H9 (cell line): ENCODE measurements around the gene SOHLH2. TPM values are rescaled to one million over a fixed set of nuclear protein-coding genes. Genes with fewer than 3 reads are reported as not detected.

Source experiments
- DNase-seq: peaks from one replicate; pipeline ENCODE4 v3.0.0-alpha.2; 2017
- H2AFZ ChIP-seq: one replicate; pipeline ENCODE4 v1.6.1; 2013; ENCODE audit warnings: mild to moderate bottlenecking, low read length, control low read depth, moderate library complexity
- H2AK5ac ChIP-seq: 2 replicates; pipeline ENCODE4 v1.6.1; 2013; ENCODE audit warnings: low read length, control low read depth, mixed read lengths; ENCODE audit not compliant: insufficient read length
- H2BK120ac ChIP-seq: one replicate; pipeline ENCODE4 v1.6.1; 2013; ENCODE audit warnings: low read depth, mild to moderate bottlenecking, low read length, control low read depth, inconsistent platforms; ENCODE audit not compliant: poor library complexity, severe bottlenecking
- H2BK12ac ChIP-seq: 2 replicates; pipeline ENCODE4 v1.6.1; 2013; ENCODE audit warnings: low read length, control low read depth, mixed read lengths, low read depth; ENCODE audit not compliant: insufficient read length
- H2BK15ac ChIP-seq: 2 replicates; pipeline ENCODE4 v1.6.1; 2013; ENCODE audit warnings: low read depth, low read length, control low read depth
- H2BK20ac ChIP-seq: one replicate; pipeline ENCODE4 v1.6.1; 2013; ENCODE audit warnings: low read depth, mild to moderate bottlenecking, low read length, control low read depth, inconsistent platforms; ENCODE audit not compliant: poor library complexity, severe bottlenecking
- H2BK5ac ChIP-seq: 2 replicates; pipeline ENCODE4 v1.6.1; 2013; ENCODE audit warnings: low read length, control low read depth, mixed read lengths; ENCODE audit not compliant: insufficient read length
- H3K14ac ChIP-seq: 2 replicates; pipeline ENCODE4 v1.6.1; 2013; ENCODE audit warnings: low read length, control low read depth; ENCODE audit not compliant: insufficient read depth
- H3K18ac ChIP-seq: 2 replicates; pipeline ENCODE4 v1.6.1; 2013; ENCODE audit warnings: low read depth, mild to moderate bottlenecking, mixed read lengths, low read length, control low read depth; ENCODE audit not compliant: insufficient read length
- H3K23ac ChIP-seq: 2 replicates; pipeline ENCODE4 v1.6.1; 2013; ENCODE audit warnings: low read length, control low read depth, mixed read lengths, low read depth; ENCODE audit not compliant: insufficient read length
- H3K23me2 ChIP-seq: 2 replicates; pipeline ENCODE4 v1.6.1; 2013; ENCODE audit warnings: low read depth, mild to moderate bottlenecking, mixed read lengths, low read length, control low read depth; ENCODE audit not compliant: insufficient read length, poor library complexity, severe bottlenecking
- H3K27ac ChIP-seq: 2 replicates; pipeline ENCODE4 v1.5.1; 2013; ENCODE audit warnings: low read length, control low read depth, mixed read lengths, low read depth; ENCODE audit not compliant: insufficient read length
- H3K27me3 ChIP-seq: 2 replicates; pipeline ENCODE4 v1.6.1; 2013; ENCODE audit warnings: low read length, control low read depth, inconsistent platforms; ENCODE audit not compliant: insufficient read depth
- H3K4ac ChIP-seq: 2 replicates; pipeline ENCODE4 v1.6.1; 2013; ENCODE audit warnings: low read depth, mild to moderate bottlenecking, control low read depth, inconsistent platforms, low read length, moderate library complexity
- H3K4me1 ChIP-seq: 2 replicates; pipeline ENCODE4 v1.6.1; 2013; ENCODE audit warnings: low read length, control low read depth, inconsistent platforms; ENCODE audit not compliant: insufficient read depth
- H3K4me2 ChIP-seq: 2 replicates; pipeline ENCODE4 v1.6.1; 2013; ENCODE audit warnings: low read length, control low read depth, mixed read lengths; ENCODE audit not compliant: insufficient read length, insufficient read depth
- H3K56ac ChIP-seq: 2 replicates; pipeline ENCODE4 v1.6.1; 2013; ENCODE audit warnings: low read depth, mild to moderate bottlenecking, mixed read lengths, low read length, control low read depth; ENCODE audit not compliant: insufficient read length
- H3K79me1 ChIP-seq: 2 replicates; pipeline ENCODE4 v1.6.1; 2013; ENCODE audit warnings: low read depth, mild to moderate bottlenecking, moderate library complexity, low read length, control low read depth, inconsistent platforms; ENCODE audit not compliant: insufficient read depth, poor library complexity, severe bottlenecking
- H3K79me2 ChIP-seq: 2 replicates; pipeline ENCODE4 v1.6.1; 2013; ENCODE audit warnings: low read length, control low read depth, inconsistent platforms; ENCODE audit not compliant: insufficient read depth
- H3K9ac ChIP-seq: 2 replicates; pipeline ENCODE4 v1.6.1; 2013; ENCODE audit warnings: low read length, control low read depth, mixed read lengths; ENCODE audit not compliant: insufficient read length; ENCODE audit errors: extremely low read depth
- H3K9me3 ChIP-seq: one replicate; pipeline ENCODE4 v1.6.1; 2013; ENCODE audit warnings: low read depth, low read length, inconsistent platforms; ENCODE audit not compliant: control insufficient read depth
- H3T11ph ChIP-seq: one replicate; pipeline ENCODE4 v1.6.1; 2013; ENCODE audit warnings: mild to moderate bottlenecking, low read length, control low read depth, inconsistent platforms
- H4K20me1 ChIP-seq: one replicate; pipeline ENCODE4 v1.6.1; 2013; ENCODE audit not compliant: control insufficient read depth, insufficient read length, insufficient read depth
- H4K5ac ChIP-seq: 2 replicates; pipeline ENCODE4 v1.6.1; 2013; ENCODE audit warnings: low read depth, mild to moderate bottlenecking, mixed read lengths, low read length, control low read depth; ENCODE audit not compliant: insufficient read length
- H4K8ac ChIP-seq: replicated peaks from 2 replicates; pipeline ENCODE4 v1.6.1; 2013; ENCODE audit warnings: low read length, control low read depth, mixed read lengths, low read depth; ENCODE audit not compliant: insufficient read length
- H4K91ac ChIP-seq: 2 replicates; pipeline ENCODE4 v1.6.1; 2013; ENCODE audit warnings: low read depth, mild to moderate bottlenecking, moderate library complexity, mixed read lengths, low read length, control low read depth; ENCODE audit not compliant: insufficient read length
- H3K27ac Mint-ChIP-seq, 3 experiments: 2 replicates in 2 of 3; 3 replicates in 1 of 3; pipeline ENCODE4 v1.8.0; 2020 to 2021; ENCODE audit warnings: mixed read lengths in 3 of 3, mild to moderate bottlenecking in 1 of 3, moderate library complexity in 1 of 3
- H3K27me3 Mint-ChIP-seq: 2 replicates; pipeline ENCODE4 v1.8.0; 2021; ENCODE audit warnings: low read depth, mild to moderate bottlenecking, moderate library complexity, mixed read lengths
- H3K36me3 Mint-ChIP-seq, 3 experiments: 2 replicates in 2 of 3; 3 replicates in 1 of 3; pipeline ENCODE4 v1.8.0; 2020 to 2021; ENCODE audit warnings: low read depth in 3 of 3, mixed read lengths in 3 of 3; ENCODE audit not compliant: insufficient read depth in 1 of 3
- H3K4me1 Mint-ChIP-seq, 2 experiments: 2 replicates each; pipeline ENCODE4 v1.8.0; 2020; ENCODE audit warnings: mixed read lengths in 2 of 2
- H3K4me3 Mint-ChIP-seq, 2 experiments: 2 replicates in 1 of 2; 3 replicates in 1 of 2; pipeline ENCODE4 v1.8.0; 2020 to 2021; ENCODE audit warnings: mild to moderate bottlenecking in 2 of 2, mixed read lengths in 2 of 2, moderate library complexity in 1 of 2
- H3K9me3 Mint-ChIP-seq, 2 experiments: 2 replicates in 1 of 2; 3 replicates in 1 of 2; pipeline ENCODE4 v1.8.0; 2020; ENCODE audit warnings: mild to moderate bottlenecking in 2 of 2, mixed read lengths in 2 of 2, moderate library complexity in 1 of 2
- WGBS: extraction: QIAGEN DNeasy Blood & Tissue Kit; methylation state at CpG from one replicate; pipeline ENCODE4 v1.1.7; 2013; ENCODE audit warnings: missing lambda C conversion rate, low lambda C conversion rate, mixed read lengths; ENCODE audit not compliant: insufficient read length; ENCODE audit errors: extremely low coverage; 5-methylcytosine and 5-hydroxymethylcytosine counted together
- total RNA-seq: library from RNA; stranded (reverse); gene quantifications from 2 replicates; pipeline ENCODE4 v1.2.1, GENCODE V29; 2021
- TF ChIP-seq, protein P1 (sequence below): fragments of 200-600 bp; sonication (generic); conservative IDR thresholded peaks from 3 replicates; pipeline ENCODE4 v1.8.0; 2021; ENCODE audit warnings: antibody characterized with exemption, mild to moderate bottlenecking

SOHLH2 gene
- total RNA-seq, 1 experiment from 2014 or later: 1.3 TPM

DNA sequence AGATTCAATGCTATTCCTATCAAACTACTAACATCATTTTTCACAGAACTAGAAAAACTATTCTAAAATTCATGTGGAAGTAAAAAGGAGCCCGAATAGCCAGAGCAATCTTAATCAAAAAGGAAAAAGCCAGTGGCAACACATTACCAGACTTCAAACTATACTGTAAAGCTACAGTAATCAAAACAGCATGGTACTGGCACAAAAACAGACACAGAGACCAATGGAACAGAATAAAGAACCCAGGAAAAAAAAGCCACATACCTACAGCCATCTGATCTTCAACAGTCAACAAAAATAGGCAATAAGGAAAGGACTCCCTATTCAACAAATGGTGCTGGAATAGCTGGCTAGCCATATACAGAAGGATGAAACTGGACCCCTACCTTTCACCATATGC, 10.4 kb upstream of the SOHLH2 start:
- no peak for DNase-seq
- no peak overlapping the region for H3K18ac ChIP-seq
- no peaks in the 10 kb centered on the region for H3K23me2 ChIP-seq
- no peaks in the 10 kb centered on the region for H3K4me1 Mint-ChIP-seq
- peaks cover 9 to 29% (median 21%) of the 10 kb centered on the region in 3 experiments for H3K36me3 Mint-ChIP-seq
- H3K27ac Mint-ChIP-seq: no peak overlapping the region
- no peaks in the 10 kb centered on the region for H3K9me3 ChIP-seq
- H3K14ac ChIP-seq: no peak overlapping the region
- H3K79me2 ChIP-seq: no peaks in the 10 kb centered on the region
- no peak overlapping the region for H3K56ac ChIP-seq
- TF ChIP-seq, protein P1, sequence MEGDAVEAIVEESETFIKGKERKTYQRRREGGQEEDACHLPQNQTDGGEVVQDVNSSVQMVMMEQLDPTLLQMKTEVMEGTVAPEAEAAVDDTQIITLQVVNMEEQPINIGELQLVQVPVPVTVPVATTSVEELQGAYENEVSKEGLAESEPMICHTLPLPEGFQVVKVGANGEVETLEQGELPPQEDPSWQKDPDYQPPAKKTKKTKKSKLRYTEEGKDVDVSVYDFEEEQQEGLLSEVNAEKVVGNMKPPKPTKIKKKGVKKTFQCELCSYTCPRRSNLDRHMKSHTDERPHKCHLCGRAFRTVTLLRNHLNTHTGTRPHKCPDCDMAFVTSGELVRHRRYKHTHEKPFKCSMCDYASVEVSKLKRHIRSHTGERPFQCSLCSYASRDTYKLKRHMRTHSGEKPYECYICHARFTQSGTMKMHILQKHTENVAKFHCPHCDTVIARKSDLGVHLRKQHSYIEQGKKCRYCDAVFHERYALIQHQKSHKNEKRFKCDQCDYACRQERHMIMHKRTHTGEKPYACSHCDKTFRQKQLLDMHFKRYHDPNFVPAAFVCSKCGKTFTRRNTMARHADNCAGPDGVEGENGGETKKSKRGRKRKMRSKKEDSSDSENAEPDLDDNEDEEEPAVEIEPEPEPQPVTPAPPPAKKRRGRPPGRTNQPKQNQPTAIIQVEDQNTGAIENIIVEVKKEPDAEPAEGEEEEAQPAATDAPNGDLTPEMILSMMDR: no peak
- H3K79me1 ChIP-seq: no peaks in the 10 kb centered on the region
- no peaks in the 10 kb centered on the region for H4K20me1 ChIP-seq
- no peak overlapping the region for H4K91ac ChIP-seq
- no peaks in the 10 kb centered on the region for H3K4me1 ChIP-seq
- no peak overlapping the region for H3K23ac ChIP-seq
- no peak overlapping the region for H2BK120ac ChIP-seq
- no peak overlapping the region for H2AK5ac ChIP-seq
- H3K4me2 ChIP-seq: no peak overlapping the region
- no CpG with 5 or more reads among the region's 1 CpG for WGBS
- no peak overlapping the region for H3K4me3 Mint-ChIP-seq
- H4K8ac ChIP-seq: no peak overlapping the region
- no peak overlapping the region for H2AFZ ChIP-seq
- no peak overlapping the region for H4K5ac ChIP-seq
- no peak overlapping the region for H3T11ph ChIP-seq
- H3K27ac ChIP-seq: no peak overlapping the region
- H2BK12ac ChIP-seq: no peak overlapping the region
- H3K9ac ChIP-seq: no peak overlapping the region
- H2BK20ac ChIP-seq: no peak overlapping the region
- no peak overlapping the region for H2BK15ac ChIP-seq
- H3K27me3 ChIP-seq: no peaks in the 10 kb centered on the region
- no peak overlapping the region for H2BK5ac ChIP-seq
- no peak overlapping the region for H3K4ac ChIP-seq
- H3K9me3 Mint-ChIP-seq: peaks cover 19 to 20% of the 10 kb centered on the region in 2 experiments
- H3K27me3 Mint-ChIP-seq: no peaks in the 10 kb centered on the region
